SKM-1 (cell line): Measurements from ENCODE around the gene CROCC.
"Not testable (repeated sequence)": the region's sequence is repeated elsewhere in the genome, so short reads cannot be mapped to it uniquely, and the experiment has no call there.

ENCODE experiments used
- DNase-seq: peaks from one replicate; lab custom pipeline; 2025; ENCODE audit not compliant: unreplicated experiment; lab: John Stamatoyannopoulos, UW

CROCC gene

GRCh38 chr1:16921391-16922185 is at the start of gene CROCC:
Gene CROCC, plus strand, starts transcription at chr1:16921931. Its CDS starts 88 bp downstream, at chr1:16922019.
- DNase-seq = no peak

DNA sequence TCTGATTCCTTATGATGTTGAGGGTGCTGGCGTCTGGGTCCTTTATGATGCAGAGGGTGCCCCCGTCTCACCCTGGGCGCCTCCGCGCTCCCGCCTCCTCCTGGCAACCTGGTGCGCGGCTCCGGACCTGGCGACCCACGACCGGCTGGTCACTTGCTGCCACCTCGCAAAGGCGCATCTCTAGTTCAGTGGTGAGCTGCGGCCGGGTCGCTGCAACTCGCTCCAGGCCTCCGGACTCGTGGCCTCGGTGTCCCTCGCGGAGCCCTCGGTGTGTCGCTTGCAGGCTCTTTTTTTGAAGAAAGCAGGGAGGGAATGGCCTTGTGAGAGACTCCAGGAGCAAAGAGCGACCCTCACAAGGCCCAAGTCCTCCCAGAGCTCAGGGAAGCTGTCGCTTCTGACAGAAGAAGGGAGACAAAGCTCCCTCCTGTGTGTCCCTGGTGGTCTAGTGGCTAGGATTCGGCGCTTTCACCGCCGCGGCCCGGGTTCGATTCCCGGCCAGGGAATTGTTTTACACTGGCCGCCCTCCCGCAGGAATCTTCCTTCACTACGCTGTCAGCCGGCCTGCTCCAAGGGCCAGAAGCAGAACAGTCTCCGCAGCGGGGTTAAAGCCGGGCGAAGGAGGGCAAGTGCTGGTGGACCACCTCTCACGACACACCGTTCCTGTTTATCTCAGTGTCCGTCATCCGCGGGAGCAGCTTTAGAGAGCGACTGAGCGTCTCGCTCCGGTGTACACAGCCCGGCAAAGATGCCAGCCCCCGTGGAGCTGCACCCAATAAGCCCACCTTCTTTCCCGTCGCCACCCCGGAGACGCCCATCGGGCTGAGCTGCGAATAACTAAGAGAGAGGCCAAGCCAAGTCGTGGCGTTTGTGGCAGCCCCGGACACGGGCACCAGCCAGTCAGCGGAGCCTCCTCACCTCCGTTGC is 49.3 kb upstream of the CROCC start:
- DNase-seq = not testable (repeated sequence)

DNA sequence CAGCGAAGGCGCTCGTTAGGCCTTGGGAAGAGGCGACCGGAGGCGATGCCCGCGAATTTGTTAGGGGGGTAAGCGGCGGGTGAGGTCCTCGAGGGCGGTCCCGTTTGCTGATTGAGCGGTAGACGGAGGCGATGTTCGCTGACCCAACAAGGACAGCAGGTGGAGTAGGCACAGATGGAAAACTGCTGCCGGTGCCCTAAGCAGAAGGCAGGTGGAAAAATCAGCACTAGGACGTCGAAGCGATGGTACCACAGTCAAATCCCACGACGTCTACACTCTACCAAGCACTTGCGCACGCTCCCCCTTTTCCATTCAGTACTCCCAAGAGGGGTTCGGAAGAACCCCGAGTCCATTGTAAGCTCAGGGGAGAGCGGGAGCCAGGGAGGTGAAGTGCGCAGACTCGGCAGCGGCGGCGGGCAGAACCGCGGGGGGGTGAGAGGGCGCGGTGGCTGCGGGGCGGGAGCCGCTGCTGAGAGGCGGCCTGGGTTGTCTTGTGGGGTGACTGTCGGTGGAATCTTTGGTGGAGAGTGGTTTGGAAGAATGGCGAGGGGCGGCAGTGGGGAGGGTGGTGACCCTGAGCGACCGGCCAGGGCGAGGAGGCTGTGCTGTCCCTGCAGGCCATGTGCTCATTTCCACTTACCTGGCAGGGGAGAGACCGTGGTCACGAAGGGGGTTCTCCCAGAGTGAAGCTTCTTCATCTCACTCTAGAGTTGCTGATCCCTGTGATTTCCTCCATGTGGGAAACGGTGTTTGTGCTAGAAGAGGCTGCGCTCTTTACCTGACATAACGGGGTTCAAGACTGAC is 48.5 kb upstream of the CROCC start:
- not testable (repeated sequence) for DNase-seq

DNA sequence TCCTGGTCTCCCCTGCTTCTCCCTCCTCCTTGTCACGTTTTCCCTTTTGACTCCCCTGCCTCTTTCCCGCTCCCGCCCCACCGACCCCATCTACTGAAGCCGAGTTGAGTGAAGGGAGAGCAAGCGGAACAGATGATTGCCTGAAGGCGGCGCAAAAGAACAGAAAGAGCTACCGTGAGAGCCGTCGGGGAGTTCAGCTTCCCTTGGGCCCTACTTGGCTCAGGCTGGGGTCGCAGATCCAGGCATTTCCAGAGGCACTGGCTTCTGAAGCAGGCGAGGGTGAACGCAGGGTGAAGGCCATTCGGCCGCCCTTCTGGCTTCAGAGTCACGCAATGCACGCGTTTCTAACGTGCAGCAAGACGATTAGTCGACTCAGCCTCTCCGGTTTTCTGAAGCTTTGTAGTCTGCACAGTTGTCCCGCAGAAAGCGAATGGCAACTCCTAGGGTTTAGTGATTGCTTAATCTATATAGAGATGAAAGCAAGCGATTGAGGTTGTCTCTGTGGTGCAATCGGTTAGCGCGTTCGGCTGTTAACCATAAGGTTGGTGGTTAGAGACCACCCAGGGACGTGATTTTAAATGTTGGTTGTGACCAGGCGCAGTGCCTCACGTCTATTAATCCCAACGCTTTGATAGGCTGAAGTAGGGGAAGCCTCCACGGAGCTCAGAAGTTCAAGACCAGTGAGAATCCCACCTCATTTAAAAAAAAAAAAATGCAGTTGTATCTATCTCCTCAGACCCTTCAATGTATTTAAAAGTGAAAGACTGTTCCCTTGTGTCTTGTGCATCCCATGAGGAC is 46.6 kb upstream of the CROCC start:
- DNase-seq = not testable (repeated sequence)

GRCh38 chr1:16881742-16882141 is 40.0 kb upstream of the CROCC start:
- DNase-seq = not testable (repeated sequence)

DNA sequence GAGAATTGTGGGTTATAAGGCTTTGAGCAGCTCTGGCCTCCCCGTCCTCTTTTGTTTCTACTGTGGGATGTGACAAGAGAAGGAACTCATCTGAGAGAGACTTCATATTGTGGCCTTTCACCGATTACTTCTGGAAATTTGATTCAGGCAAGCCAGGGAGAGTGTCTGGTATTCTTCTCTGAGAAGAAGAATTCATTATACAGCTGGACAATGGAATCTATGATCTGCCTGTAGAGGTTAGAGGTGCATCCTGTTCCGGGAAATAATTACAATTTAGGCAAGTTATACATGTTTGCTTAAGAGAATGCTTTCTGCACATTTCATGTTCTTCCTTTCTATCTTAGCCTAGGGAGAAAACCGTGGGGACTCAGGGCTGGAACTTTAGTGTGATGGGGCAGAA is 38.7 kb upstream of the CROCC start:
- DNase-seq = no peak

GRCh38 chr1:16884487-16884886 is 37.2 kb upstream of the CROCC start:
- DNase-seq = not testable (repeated sequence)

DNA sequence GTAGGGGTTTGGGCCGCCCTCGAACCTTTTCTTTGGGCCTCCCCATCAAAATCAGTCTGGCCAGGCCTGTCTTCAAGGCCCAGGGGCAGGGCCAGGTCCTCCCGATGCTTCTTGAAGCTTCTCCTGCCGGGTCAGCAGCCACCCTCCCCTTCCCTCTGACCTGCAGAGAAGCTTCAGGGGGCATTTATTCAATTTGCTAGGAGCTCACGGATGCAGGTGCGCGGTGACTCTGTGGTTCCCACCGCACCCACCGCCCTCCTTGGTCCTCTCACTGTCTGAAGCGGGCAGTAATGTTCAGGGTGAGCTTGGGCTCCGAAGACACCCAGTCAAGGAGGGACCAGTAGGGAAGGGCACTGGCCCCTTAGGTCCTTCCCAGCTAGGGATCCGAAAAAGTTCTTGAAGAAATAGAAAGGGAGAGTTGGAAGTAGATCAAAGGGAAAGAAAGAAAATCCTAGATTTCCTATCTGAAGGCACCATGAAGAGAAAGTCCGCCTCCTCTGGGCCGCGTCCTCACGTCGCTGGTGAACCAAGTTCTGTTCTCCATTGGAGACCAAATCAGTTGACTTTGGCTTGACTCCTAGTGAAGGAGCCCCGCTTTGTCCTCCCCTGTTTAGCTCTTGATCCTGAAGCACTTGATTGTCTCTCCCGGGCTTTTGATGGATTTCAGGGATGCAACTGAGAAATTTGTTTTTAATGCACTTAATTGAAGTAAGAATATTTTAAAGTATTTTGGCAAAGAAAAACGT is 34.7 kb upstream of the CROCC start:
- no peak for DNase-seq

GRCh38 chr1:16888860-16889816 is 32.6 kb upstream of the CROCC start:
- DNase-seq = no peak

DNA sequence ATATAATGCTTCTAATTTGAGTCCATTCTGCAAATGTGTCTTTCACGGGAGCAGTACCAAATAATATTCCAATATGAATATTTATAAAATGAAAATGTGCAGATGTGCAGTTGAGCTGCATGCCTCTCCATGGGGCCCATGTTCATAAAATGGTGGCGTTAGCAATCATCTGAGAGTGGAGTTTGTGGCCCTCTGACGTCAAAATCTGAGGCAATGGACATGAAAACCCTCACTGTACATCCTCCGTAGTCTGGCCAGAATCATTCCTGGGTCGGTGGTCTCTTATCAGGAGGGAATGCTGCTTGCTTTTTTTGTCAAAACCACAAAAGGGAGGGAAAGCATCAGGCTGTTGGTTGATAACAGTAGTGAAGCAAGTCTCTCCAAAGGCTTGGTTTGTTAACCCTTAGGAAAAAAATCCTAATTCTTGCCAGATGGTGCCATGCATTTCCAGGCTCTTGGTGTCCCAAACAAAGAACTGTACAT is 31.2 kb upstream of the CROCC start:
- not testable (repeated sequence) for DNase-seq

GRCh38 chr1:16891057-16891456 is 30.7 kb upstream of the CROCC start:
- not testable (repeated sequence) for DNase-seq

DNA sequence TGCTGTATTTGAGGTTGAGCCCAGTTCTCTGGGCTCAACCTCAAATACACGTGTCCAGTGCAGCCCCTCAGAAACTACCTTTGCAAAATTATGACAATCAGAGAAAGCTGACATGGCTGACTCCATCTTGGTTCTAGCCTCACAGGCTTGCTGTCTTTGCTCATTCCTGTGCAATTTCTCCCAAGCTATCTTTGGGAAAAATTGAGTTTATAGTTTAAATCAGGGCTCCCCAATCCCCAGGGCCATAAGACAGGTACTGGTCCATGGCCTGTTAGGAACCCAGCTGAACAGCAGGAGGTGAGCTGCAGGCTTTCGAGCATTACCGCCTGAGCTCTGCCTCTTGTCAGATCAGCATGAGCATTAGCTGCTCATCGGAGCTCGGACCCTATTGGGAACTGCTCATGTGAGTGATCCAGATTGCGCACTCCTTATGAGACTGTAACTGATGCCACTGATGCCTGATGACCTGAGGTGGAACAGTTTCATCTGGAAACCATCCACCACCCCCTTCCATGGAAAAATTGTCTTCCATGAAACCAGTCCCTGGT is 28.7 kb upstream of the CROCC start:
- DNase-seq = not testable (repeated sequence)

DNA sequence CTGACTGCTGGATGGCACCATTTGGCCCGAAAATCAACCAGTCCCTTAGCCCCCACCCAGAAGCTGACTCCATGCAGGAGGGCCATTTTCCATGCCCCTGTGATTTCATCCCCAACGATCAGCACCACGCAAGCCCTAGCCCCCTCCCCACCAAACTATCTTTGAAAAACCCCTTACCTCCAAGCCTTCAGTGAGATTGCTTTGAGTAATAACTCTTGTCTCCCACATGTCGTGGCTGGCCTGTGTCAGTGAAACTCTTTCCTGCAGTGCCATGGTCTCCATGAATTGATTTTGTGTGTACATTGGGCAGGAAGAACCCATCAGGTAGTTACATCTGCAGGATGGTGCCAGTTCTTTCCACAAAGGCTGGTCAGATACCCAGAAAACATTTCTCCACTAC is 27.9 kb upstream of the CROCC start:
- not testable (repeated sequence) for DNase-seq

GRCh38 chr1:16894338-16894737 is 27.4 kb upstream of the CROCC start:
- DNase-seq = not testable (repeated sequence)

DNA sequence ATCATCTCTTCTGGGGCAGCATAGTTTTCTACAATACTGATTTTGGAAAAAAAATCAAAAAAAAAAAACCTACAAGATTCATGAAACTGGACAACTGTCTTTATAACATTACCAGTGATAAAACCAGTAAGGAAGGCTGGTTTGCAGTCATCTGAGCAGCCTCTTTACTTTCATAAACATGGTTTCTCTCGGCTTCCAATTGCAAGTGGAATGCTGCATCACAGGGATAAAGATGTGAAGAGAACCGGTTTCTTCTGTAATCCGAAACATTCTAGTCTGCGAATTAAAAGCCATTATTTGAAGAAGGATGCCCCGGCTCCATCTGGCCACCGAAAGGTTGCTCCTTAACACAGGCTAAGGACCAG is 26.5 kb upstream of the CROCC start:
- DNase-seq = not testable (repeated sequence)

- peak; percentile 86 for DNase-seq
Observed at GRCh38 chr1:16895598-16896315, 26.0 kb upstream of the CROCC start, which contains the start of gene RNU1-2. Gene RNU1-2, plus strand, starts transcription at chr1:16895980.
